Endodermal cell (in vitro differentiated cells): ENCODE results near the gene FABP2. TPM values are rescaled to one million over a fixed set of nuclear protein-coding genes. Genes with fewer than 3 reads are reported as not detected.

Experiments used
- DNase-seq: peaks from one replicate; pipeline ENCODE4 v3.0.0-alpha.2; 2017
- H3K27ac ChIP-seq: 2 replicates; pipeline ENCODE4 v1.5.1; 2013; ENCODE audit warnings: mild to moderate bottlenecking, low read depth, low read length, moderate library complexity
- H3K27me3 ChIP-seq: 2 replicates; pipeline ENCODE4 v1.6.1; 2013; ENCODE audit warnings: mild to moderate bottlenecking, low read length, moderate library complexity; ENCODE audit not compliant: insufficient read depth, control insufficient read depth, poor library complexity, severe bottlenecking
- H3K36me3 ChIP-seq: 2 replicates; pipeline ENCODE4 v1.7.0; 2013; ENCODE audit warnings: mild to moderate bottlenecking, low read length, moderate library complexity; ENCODE audit not compliant: control insufficient read depth, insufficient read depth
- H3K4me1 ChIP-seq: one replicate; pipeline ENCODE4 v1.7.0; 2013; ENCODE audit warnings: low read length; ENCODE audit not compliant: control insufficient read depth, insufficient read depth
- H3K4me3 ChIP-seq: 2 replicates; pipeline ENCODE4 v1.5.1; 2013; ENCODE audit warnings: mild to moderate bottlenecking, low read length, moderate library complexity
- H3K9ac ChIP-seq: 2 replicates; pipeline ENCODE4 v1.6.1; 2013; ENCODE audit warnings: mild to moderate bottlenecking, low read length, moderate library complexity; ENCODE audit not compliant: poor library complexity, severe bottlenecking; ENCODE audit errors: extremely low read depth
- H3K9me3 ChIP-seq: 2 replicates; pipeline ENCODE4 v1.6.1; 2013; ENCODE audit warnings: mild to moderate bottlenecking, low read length, moderate library complexity; ENCODE audit not compliant: control insufficient read depth
- H3K27ac Mint-ChIP-seq: 2 replicates; pipeline ENCODE4 v1.8.0; 2020; ENCODE audit warnings: mixed read lengths
- H3K27me3 Mint-ChIP-seq: 2 replicates; pipeline ENCODE4 v1.8.0; 2021; ENCODE audit warnings: mild to moderate bottlenecking, mixed read lengths; ENCODE audit not compliant: insufficient read depth
- H3K36me3 Mint-ChIP-seq: 2 replicates; pipeline ENCODE4 v1.8.0; 2020; ENCODE audit warnings: low read depth, mixed read lengths
- H3K4me1 Mint-ChIP-seq: 2 replicates; pipeline ENCODE4 v1.8.0; 2020; ENCODE audit warnings: mixed read lengths
- H3K4me3 Mint-ChIP-seq: 2 replicates; pipeline ENCODE4 v1.8.0; 2020; ENCODE audit warnings: mild to moderate bottlenecking, moderate library complexity, mixed read lengths
- H3K9me3 Mint-ChIP-seq: 2 replicates; pipeline ENCODE4 v1.8.0; 2020; ENCODE audit warnings: mild to moderate bottlenecking, mixed read lengths
- WGBS, 2 experiments: methylation state at CpG; one replicate each; pipeline versions ENCODE4 v1.1.5 to v1.1.7; 2013; ENCODE audit warnings: missing lambda C conversion rate in 2 of 2, mixed read lengths in 1 of 2; ENCODE audit not compliant: insufficient coverage in 1 of 2, insufficient read length in 1 of 2; 5-methylcytosine and 5-hydroxymethylcytosine counted together
- total RNA-seq, 2 donors: library from RNA; stranded (reverse); fragmentation: NEBNext Ultra II Directional in 1 of 2; extraction: Animal tissue kit (Norgen Biotek cat#: 25700) in 1 of 2; gene quantifications; 2 replicates in 1 of 2; 3 replicates in 1 of 2; pipeline ENCODE4 v1.2.1, GENCODE V29; 2021
- TF ChIP-seq, protein P1 (sequence below): fragments of 200-600 bp; sonication (generic); conservative IDR thresholded peaks from 2 replicates; pipeline ENCODE4 v1.5.0; 2021; ENCODE audit warnings: antibody characterized with exemption, mild to moderate bottlenecking

The FABP2 gene
- total RNA-seq, 2 donors from 2014 or later = not detected

DNA sequence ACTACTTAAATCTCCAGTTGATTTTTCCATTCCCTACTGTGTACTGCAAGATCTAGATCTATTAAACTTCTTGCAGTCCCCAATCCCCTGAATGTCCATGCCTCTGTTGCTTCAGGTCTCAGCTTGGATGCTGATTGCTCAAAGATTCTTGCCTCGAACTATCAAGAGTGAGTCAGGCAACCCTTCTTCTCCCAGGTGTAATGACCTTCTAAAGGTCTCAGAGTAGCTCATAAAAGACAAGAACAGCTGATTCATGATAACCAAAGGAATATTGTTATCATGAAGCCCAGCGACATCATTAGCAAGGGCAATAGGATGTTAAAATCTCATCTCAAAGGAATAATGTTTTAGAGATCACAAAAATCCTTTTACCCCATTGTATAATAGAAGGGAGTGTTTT, 6.8 kb upstream of the FABP2 start:
- Histone ChIP-seq H3K27me3 (peaks cover 10% of the 10 kb centered on the region), H3K9ac (no peak overlapping the region), H3K4me1 (no peaks in the 10 kb centered on the region), H3K9me3 (no peaks in the 10 kb centered on the region), H3K27ac (no peak overlapping the region), H3K36me3 (no peaks in the 10 kb centered on the region), H3K4me3 (no peak overlapping the region)
- Mint-ChIP-seq H3K9me3 (no peaks in the 10 kb centered on the region), H3K27me3 (no peaks in the 10 kb centered on the region), H3K36me3 (no peaks in the 10 kb centered on the region), H3K4me3 (no peak overlapping the region), H3K4me1 (no peaks in the 10 kb centered on the region), H3K27ac (no peak overlapping the region)
- WGBS, 2 experiments = 87 to 100% methylated on average over 1 to 2 of the region's 2 CpGs
- TF ChIP-seq, protein P1, sequence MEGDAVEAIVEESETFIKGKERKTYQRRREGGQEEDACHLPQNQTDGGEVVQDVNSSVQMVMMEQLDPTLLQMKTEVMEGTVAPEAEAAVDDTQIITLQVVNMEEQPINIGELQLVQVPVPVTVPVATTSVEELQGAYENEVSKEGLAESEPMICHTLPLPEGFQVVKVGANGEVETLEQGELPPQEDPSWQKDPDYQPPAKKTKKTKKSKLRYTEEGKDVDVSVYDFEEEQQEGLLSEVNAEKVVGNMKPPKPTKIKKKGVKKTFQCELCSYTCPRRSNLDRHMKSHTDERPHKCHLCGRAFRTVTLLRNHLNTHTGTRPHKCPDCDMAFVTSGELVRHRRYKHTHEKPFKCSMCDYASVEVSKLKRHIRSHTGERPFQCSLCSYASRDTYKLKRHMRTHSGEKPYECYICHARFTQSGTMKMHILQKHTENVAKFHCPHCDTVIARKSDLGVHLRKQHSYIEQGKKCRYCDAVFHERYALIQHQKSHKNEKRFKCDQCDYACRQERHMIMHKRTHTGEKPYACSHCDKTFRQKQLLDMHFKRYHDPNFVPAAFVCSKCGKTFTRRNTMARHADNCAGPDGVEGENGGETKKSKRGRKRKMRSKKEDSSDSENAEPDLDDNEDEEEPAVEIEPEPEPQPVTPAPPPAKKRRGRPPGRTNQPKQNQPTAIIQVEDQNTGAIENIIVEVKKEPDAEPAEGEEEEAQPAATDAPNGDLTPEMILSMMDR = no peak
- DNase-seq = no peak

DNA sequence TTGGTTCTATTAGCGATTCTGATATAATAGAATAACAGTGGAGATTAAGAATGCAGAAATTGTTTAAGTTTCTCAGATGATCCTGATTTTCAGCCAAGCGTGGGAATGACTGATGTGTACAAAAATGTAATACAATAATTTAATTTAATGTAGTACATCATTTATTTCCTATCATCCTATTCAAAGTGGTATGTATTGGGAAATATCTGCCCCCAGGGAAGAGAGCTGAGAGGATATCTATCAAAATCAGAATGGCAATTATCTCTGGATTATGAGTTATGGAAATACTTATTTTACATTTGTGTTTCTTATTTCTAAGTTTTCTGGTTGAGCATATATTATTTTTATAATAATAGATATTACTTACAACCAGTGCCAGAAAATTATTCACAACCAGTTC, 3.9 kb downstream of the FABP2 start:
- no peaks in the 10 kb centered on the region for H3K9me3 ChIP-seq
- no peak for DNase-seq
- H3K36me3 ChIP-seq = no peaks in the 10 kb centered on the region
- H3K9me3 Mint-ChIP-seq = no peaks in the 10 kb centered on the region
- TF ChIP-seq, protein P1 = no peak
- H3K27me3 Mint-ChIP-seq = peaks cover 4% of the 10 kb centered on the region
- H3K4me1 Mint-ChIP-seq = no peaks in the 10 kb centered on the region
- H3K36me3 Mint-ChIP-seq = no peaks in the 10 kb centered on the region
- H3K4me3 ChIP-seq = no peak overlapping the region
- no peak overlapping the region for H3K27ac Mint-ChIP-seq
- peaks cover 10% of the 10 kb centered on the region for H3K27me3 ChIP-seq
- H3K4me3 Mint-ChIP-seq = no peak overlapping the region
- WGBS, 2 experiments = 97% methylated on average over 2 of the region's 2 CpGs; no CpG with 5 or more reads in 1 of the 2 experiments
- no peak overlapping the region for H3K9ac ChIP-seq
- H3K4me1 ChIP-seq = no peaks in the 10 kb centered on the region
- H3K27ac ChIP-seq = no peak overlapping the region

DNA sequence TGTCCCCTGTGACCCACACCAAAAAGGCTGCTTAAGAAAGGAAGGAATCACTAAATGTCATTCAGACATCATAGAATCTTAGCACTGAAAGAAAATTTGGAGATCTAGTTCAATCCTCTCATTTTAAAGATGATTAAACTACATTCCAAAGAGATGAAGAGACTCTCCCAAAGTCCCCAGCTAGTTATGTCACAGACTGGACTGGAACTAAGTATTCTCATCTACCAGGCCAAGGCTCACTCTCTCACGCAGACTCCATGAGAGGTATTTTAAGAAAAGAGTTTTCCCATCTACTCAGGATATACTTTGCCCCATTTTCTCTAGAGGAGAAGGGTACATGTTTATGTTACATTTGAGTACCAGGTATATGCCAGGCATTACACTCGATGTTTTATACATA, 6.9 kb downstream of the FABP2 start:
- H3K36me3 Mint-ChIP-seq = no peaks in the 10 kb centered on the region
- no peak overlapping the region for H3K27ac ChIP-seq
- WGBS, 2 experiments = 73% methylated on average over 2 of the region's 2 CpGs; no CpG with 5 or more reads in 1 of the 2 experiments

More for the DNA sequence above, 6.9 kb downstream of the FABP2 start:
- TF ChIP-seq, protein P1 = no peak
- Histone ChIP-seq H3K9ac (no peak overlapping the region), H3K4me3 (no peak overlapping the region), H3K27me3 (peaks cover 12% of the 10 kb centered on the region), H3K4me1 (no peaks in the 10 kb centered on the region), H3K9me3 (no peaks in the 10 kb centered on the region), H3K36me3 (no peaks in the 10 kb centered on the region)
- H3K9me3 Mint-ChIP-seq = no peaks in the 10 kb centered on the region
- H3K27me3 Mint-ChIP-seq = peaks cover 4% of the 10 kb centered on the region
- no peak overlapping the region for H3K4me3 Mint-ChIP-seq
- DNase-seq = no peak
- no peaks in the 10 kb centered on the region for H3K4me1 Mint-ChIP-seq
- no peak overlapping the region for H3K27ac Mint-ChIP-seq
